Naive thymus-derived CD4-positive, alpha-beta T cell (primary cell): ENCODE measurements around the gene EXOC2. TPM values are rescaled to one million over a fixed set of nuclear protein-coding genes. Genes with fewer than 3 reads are reported as not detected.
A peak's percentile ranks its signal among the peaks of the same experiment; 100 is the strongest.

Experiments
- ATAC-seq: fragments of 150-1000 bp; cut with Tn5 transposase; 2 replicates; pipeline ENCODE4 v1.10.0; 2021; ENCODE audit warnings: mild to moderate bottlenecking, moderate library complexity
- CTCF ChIA-PET: fragments of 350-600 bp; sonication (Branson Sonifier 250); formaldehyde crosslinking; loops from one replicate; lab custom pipeline; 2021; ENCODE audit warnings: antibody characterized with exemption; lab: Charles Lee
- POLR2A ChIA-PET: fragments of 350-600 bp; sonication (Branson Sonifier 250); formaldehyde crosslinking; loops from one replicate; lab custom pipeline; 2021; ENCODE audit warnings: antibody characterized with exemption, inconsistent platforms; lab: Charles Lee
- DNase-seq, 9 donors: peaks; one replicate each; pipeline versions ENCODE4 v3.0.0 to v3.0.0-alpha.2; 2020 to 2022; ENCODE audit warnings: mixed read lengths in 1 of 9
- H3K27ac ChIP-seq: one replicate; pipeline ENCODE4 v1.7.0; 2013; ENCODE audit warnings: mild to moderate bottlenecking, low read depth, low read length, moderate library complexity
- H3K27me3 ChIP-seq, 2 donors: one replicate each; pipeline ENCODE4 v1.7.0; 2013; ENCODE audit warnings: low read length in 2 of 2, mild to moderate bottlenecking in 2 of 2, moderate library complexity in 2 of 2; ENCODE audit not compliant: control insufficient read depth in 2 of 2, insufficient read depth in 2 of 2
- H3K36me3 ChIP-seq, 3 experiments: 1 replicate in 2 of 3; 2 replicates in 1 of 3; pipeline ENCODE4 v1.7.0; 2013; ENCODE audit warnings: low read length in 3 of 3, mild to moderate bottlenecking in 3 of 3, moderate library complexity in 1 of 3; ENCODE audit not compliant: insufficient read depth in 3 of 3, control insufficient read depth in 2 of 3
- H3K4me1 ChIP-seq, 2 donors: one replicate each; pipeline ENCODE4 v1.7.0; 2013; ENCODE audit warnings: low read length in 2 of 2, mild to moderate bottlenecking in 2 of 2, moderate library complexity in 1 of 2; ENCODE audit not compliant: control insufficient read depth in 2 of 2, insufficient read depth in 2 of 2
- H3K4me3 ChIP-seq: 2 replicates; pipeline ENCODE4 v1.7.0; 2013; ENCODE audit warnings: mild to moderate bottlenecking, low read length
- H3K9me3 ChIP-seq, 3 experiments: 1 replicate in 2 of 3; 2 replicates in 1 of 3; pipeline ENCODE4 v1.7.0; 2013; ENCODE audit warnings: low read length in 3 of 3; ENCODE audit not compliant: control insufficient read depth in 2 of 3
- H3K27ac Mint-ChIP-seq, 9 donors: one replicate each; pipeline ENCODE4 v1.8.0; 2020 to 2022; ENCODE audit warnings: mixed read lengths in 9 of 9, mild to moderate bottlenecking in 8 of 9, moderate library complexity in 5 of 9, inconsistent platforms in 2 of 9
- H3K27me3 Mint-ChIP-seq, 5 donors: one replicate each; pipeline ENCODE4 v1.8.0; 2021 to 2022; ENCODE audit warnings: mixed read lengths in 5 of 5, mild to moderate bottlenecking in 1 of 5
- H3K36me3 Mint-ChIP-seq, 5 donors: one replicate each; pipeline ENCODE4 v1.8.0; 2020 to 2022; ENCODE audit warnings: mixed read lengths in 5 of 5, mild to moderate bottlenecking in 3 of 5, inconsistent platforms in 1 of 5
- H3K4me1 Mint-ChIP-seq, 7 donors: one replicate each; pipeline ENCODE4 v1.8.0; 2020 to 2022; ENCODE audit warnings: mixed read lengths in 7 of 7, mild to moderate bottlenecking in 3 of 7, inconsistent platforms in 1 of 7
- H3K4me3 Mint-ChIP-seq, 10 donors: one replicate each; pipeline ENCODE4 v1.8.0; 2020 to 2022; ENCODE audit warnings: mild to moderate bottlenecking in 10 of 10, mixed read lengths in 10 of 10, moderate library complexity in 6 of 10, inconsistent platforms in 2 of 10
- H3K9me3 Mint-ChIP-seq, 11 donors: one replicate each; pipeline ENCODE4 v1.8.0; 2020 to 2022; ENCODE audit warnings: mixed read lengths in 11 of 11, mild to moderate bottlenecking in 4 of 11, inconsistent platforms in 1 of 11, moderate library complexity in 1 of 11
- intact Hi-C, 2 donors: fragments of 100-400 bp; cut with micrococcal nuclease; formaldehyde crosslinking; loops; one replicate each; pipeline ENCODE4 v1.15.1; 2023
- polyA plus RNA-seq, 2 donors: library from polyadenylated mRNA; unstranded; fragments of 300-500 nt; fragmentation: Illumina TruSeq; gene quantifications; one replicate each; pipeline ENCODE4 v1.2.3, GENCODE V29; 2021
- total RNA-seq, 6 experiments: library from RNA in 5 of 6; stranded (reverse) in 5 of 6; gene quantifications; 1 replicate in 5 of 6; 2 replicates in 1 of 6; pipeline ENCODE4 v1.2.3 and lab custom pipeline; 2021 to 2026

EXOC2 gene
- total and polyA plus RNA-seq, 7 experiments from 2014 or later = 26.7 to 45.4 (median 38.8) TPM

- Mint-ChIP-seq H3K4me1 (peaks cover 0 to 41% (median 5%) of the 10 kb centered on the region in 7 donors), H3K27me3 (peaks cover 0 to 18% (median 5%) of the 10 kb centered on the region in 5 donors), H3K9me3 (peaks cover 0 to 5% (median 0%) of the 10 kb centered on the region in 11 donors), H3K27ac (no peak overlapping the region), H3K36me3 (peaks cover 0 to 3% (median 0%) of the 10 kb centered on the region in 5 donors), H3K4me3 (no peak overlapping the region)
- H3K27ac ChIP-seq = no peak overlapping the region
- H3K36me3 ChIP-seq = no peaks in the 10 kb centered on the region
- no peak for DNase-seq
- H3K4me3 ChIP-seq = no peak overlapping the region
- POLR2A ChIA-PET = no interaction called here
- no peaks in the 10 kb centered on the region for H3K9me3 ChIP-seq
- H3K4me1 ChIP-seq = no peaks in the 10 kb centered on the region
- no peak for ATAC-seq
- CTCF ChIA-PET = no interaction called here
- H3K27me3 ChIP-seq = no peaks in the 10 kb centered on the region
- intact Hi-C loops = no loop called here
Measured at GRCh38 chr6:466564-466963, 226.4 kb downstream of the EXOC2 start.

DNA sequence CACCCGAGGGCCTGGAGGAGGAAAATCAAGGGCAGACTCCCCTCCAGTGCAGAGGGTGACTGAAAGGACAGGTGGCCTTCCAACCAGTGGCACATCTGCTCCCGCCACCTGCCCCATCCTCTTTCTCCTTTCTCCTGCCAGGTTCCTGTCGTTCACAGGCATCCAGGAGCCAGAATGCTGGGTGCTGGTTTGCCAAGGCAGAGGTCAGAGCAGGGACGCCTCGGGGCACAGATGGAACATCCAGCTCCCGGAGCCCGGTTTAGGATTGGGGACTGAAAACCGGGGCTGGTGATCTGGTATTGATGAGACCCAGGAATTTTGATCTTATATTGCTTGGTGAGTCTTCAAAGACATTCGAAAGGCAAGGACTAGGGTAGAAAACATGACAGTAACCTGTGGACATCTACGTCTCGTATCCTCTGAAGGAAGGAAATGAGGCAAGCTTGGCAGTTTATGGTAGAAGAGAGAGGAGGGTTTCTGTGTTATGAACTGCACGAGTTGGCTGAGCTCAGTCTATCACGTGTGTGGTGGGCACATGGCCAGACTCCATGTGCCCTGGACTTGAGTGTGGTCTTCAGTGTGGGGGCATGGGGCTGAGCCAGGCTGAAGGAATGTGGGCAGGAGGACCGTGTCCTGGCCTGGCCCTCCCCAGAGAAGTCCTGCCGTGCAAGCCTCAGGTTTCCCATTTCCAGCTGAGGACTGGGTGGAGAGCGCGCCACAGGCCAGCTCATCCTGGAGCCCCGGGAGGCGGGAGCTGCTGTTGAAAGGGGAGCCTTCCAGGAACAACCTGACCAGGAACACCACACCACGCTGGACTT is 227.2 kb downstream of the EXOC2 start:
- H3K36me3 Mint-ChIP-seq = peaks cover 0 to 3% (median 0%) of the 10 kb centered on the region in 5 donors
- Histone ChIP-seq H3K27ac (no peak overlapping the region), H3K4me3 (no peak overlapping the region), H3K4me1 (no peaks in the 10 kb centered on the region), H3K9me3 (no peaks in the 10 kb centered on the region), H3K36me3 (no peaks in the 10 kb centered on the region), H3K27me3 (no peaks in the 10 kb centered on the region)
- peaks cover 0 to 5% (median 0%) of the 10 kb centered on the region in 11 donors for H3K9me3 Mint-ChIP-seq
- H3K27ac Mint-ChIP-seq = peak overlapping the region in 1 of 9 donors; percentile 8
- no peak overlapping the region for H3K4me3 Mint-ChIP-seq
- intact Hi-C loops = no loop called here
- ChIA-PET POLR2A (interaction anchor here (1.2 kb wide), 1 partner anchor 15 kb away, joined by 3 read pairs; no protein-coding TSS in a partner anchor), CTCF (no interaction called here)
- DNase-seq (no peak), ATAC-seq (no peak)
- peaks cover 0 to 40% (median 5%) of the 10 kb centered on the region in 7 donors for H3K4me1 Mint-ChIP-seq
- peaks cover 0 to 18% (median 5%) of the 10 kb centered on the region in 5 donors for H3K27me3 Mint-ChIP-seq

DNA sequence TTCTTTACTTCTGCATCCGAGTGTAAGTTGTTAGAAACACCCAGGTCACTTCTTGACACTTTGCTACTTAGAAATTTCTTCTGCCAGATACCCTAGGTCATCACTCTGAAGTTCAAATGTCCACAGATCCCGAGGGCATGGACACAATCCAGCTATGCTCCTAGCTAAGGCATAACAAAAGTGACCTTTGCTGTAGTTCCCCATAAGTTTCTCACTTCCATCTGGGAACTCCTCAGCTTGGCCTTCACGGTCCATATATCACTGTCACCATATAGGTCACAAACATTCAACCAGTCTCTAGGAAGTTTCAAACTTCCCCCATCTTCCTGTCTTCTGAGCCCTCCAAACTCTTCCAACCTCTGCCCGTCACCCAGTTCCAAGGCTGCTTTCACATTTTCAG is 236.1 kb downstream of the EXOC2 start:
- no peaks in the 10 kb centered on the region for H3K27me3 ChIP-seq
- H3K4me3 Mint-ChIP-seq = no peak overlapping the region
- peaks cover 0 to 19% (median 8%) of the 10 kb centered on the region in 11 donors for H3K9me3 Mint-ChIP-seq
- no peak overlapping the region for H3K4me3 ChIP-seq
- H3K9me3 ChIP-seq = no peaks in the 10 kb centered on the region
- peaks cover 0 to 29% (median 6%) of the 10 kb centered on the region in 7 donors for H3K4me1 Mint-ChIP-seq
- H3K36me3 Mint-ChIP-seq = peaks cover 0 to 19% (median 0%) of the 10 kb centered on the region in 5 donors
- H3K36me3 ChIP-seq = no peaks in the 10 kb centered on the region
- ATAC-seq = no peak
- H3K27ac Mint-ChIP-seq = peak overlapping the region in 1 of 9 donors; percentile 71
- no peaks in the 10 kb centered on the region for H3K27me3 Mint-ChIP-seq
- CTCF ChIA-PET = no interaction called here
- intact Hi-C loops = no loop called here
- no peaks in the 10 kb centered on the region for H3K4me1 ChIP-seq
- H3K27ac ChIP-seq = no peak overlapping the region
- DNase-seq = no peak
- POLR2A ChIA-PET = no interaction called here

- intact Hi-C loops = no loop called here
- H3K4me1 Mint-ChIP-seq = peaks cover 0 to 25% (median 6%) of the 10 kb centered on the region in 7 donors
- H3K27ac Mint-ChIP-seq = peak overlapping the region in 1 of 9 donors; percentile 67
- no peak overlapping the region for H3K4me3 Mint-ChIP-seq
- no peaks in the 10 kb centered on the region for H3K27me3 Mint-ChIP-seq
- peaks cover 0 to 18% (median 8%) of the 10 kb centered on the region in 11 donors for H3K9me3 Mint-ChIP-seq
- H3K27ac ChIP-seq = no peak overlapping the region
- ATAC-seq (no peak), DNase-seq (no peak)
- CTCF ChIA-PET = no interaction called here
- H3K36me3 Mint-ChIP-seq = peaks cover 0 to 17% (median 0%) of the 10 kb centered on the region in 5 donors
- H3K27me3 ChIP-seq = no peaks in the 10 kb centered on the region
- POLR2A ChIA-PET = no interaction called here
- no peaks in the 10 kb centered on the region for H3K36me3 ChIP-seq
- no peaks in the 10 kb centered on the region for H3K4me1 ChIP-seq
- no peaks in the 10 kb centered on the region for H3K9me3 ChIP-seq
- no peak overlapping the region for H3K4me3 ChIP-seq
Measured at GRCh38 chr6:456358-456867, 236.5 kb downstream of the EXOC2 start.

- intact Hi-C loops = no loop called here
- H3K4me1 Mint-ChIP-seq = peaks cover 0 to 22% (median 6%) of the 10 kb centered on the region in 7 donors
- ChIA-PET POLR2A (no interaction called here), CTCF (no interaction called here)
- ATAC-seq = no peak
- no peaks in the 10 kb centered on the region for H3K36me3 ChIP-seq
- peaks cover 0 to 17% (median 0%) of the 10 kb centered on the region in 5 donors for H3K36me3 Mint-ChIP-seq
- no peaks in the 10 kb centered on the region for H3K4me1 ChIP-seq
- no peaks in the 10 kb centered on the region for H3K9me3 ChIP-seq
- peak in 1 of 9 donors; percentile 13 for DNase-seq
- H3K4me3 Mint-ChIP-seq = peak overlapping the region in 1 of 10 donors; percentile 17
- H3K27ac Mint-ChIP-seq = no peak overlapping the region
- H3K27ac ChIP-seq = no peak overlapping the region
- H3K27me3 Mint-ChIP-seq = no peaks in the 10 kb centered on the region
- no peaks in the 10 kb centered on the region for H3K27me3 ChIP-seq
- H3K9me3 Mint-ChIP-seq = peaks cover 0 to 18% (median 8%) of the 10 kb centered on the region in 11 donors
- H3K4me3 ChIP-seq = no peak overlapping the region
Measured at GRCh38 chr6:455835-456234, 237.1 kb downstream of the EXOC2 start.

DNA sequence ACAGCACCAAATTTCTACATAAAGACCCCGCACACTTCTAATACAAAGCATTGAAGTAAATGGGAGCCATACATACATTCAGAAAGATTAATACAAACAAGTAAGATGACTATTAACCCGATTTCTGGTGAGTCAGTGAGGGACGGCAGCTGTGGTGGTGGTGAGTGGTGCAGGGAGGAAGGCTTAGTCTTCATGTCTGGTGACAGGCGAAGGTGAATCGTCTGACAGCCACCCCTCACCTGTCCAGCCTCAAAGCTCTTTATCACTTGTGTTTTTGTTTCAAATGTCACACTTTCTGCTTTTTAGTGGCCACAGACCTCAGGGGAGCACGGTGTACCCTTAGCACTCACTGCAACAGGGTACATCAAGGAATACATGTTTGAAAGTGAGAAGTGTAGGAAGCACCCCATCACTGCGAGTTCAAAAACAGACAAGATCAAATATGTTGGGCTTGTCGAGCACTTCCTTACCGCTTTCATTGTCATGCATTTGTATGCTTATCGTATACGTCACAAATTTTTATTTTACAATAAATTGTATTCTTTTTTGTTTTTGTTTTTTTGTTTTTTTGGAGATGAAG is 237.8 kb downstream of the EXOC2 start:
- peak overlapping the region in 7 of 10 donors; percentile 1 to 70 (median 46) for H3K4me3 Mint-ChIP-seq
- H3K4me1 Mint-ChIP-seq = peaks cover 0 to 19% (median 6%) of the 10 kb centered on the region in 7 donors
- intact Hi-C loops = no loop called here
- peak overlapping the region in 5 of 9 donors; percentile 0 to 77 (median 46) for H3K27ac Mint-ChIP-seq
- CTCF ChIA-PET = no interaction called here
- no peaks in the 10 kb centered on the region for H3K4me1 ChIP-seq
- DNase-seq (peak in 2 of 9 donors; percentile 20 to 36), ATAC-seq (peak; percentile 29)
- no peaks in the 10 kb centered on the region for H3K36me3 ChIP-seq
- POLR2A ChIA-PET = interaction anchor here (0.6 kb wide), 1 partner anchor 256 kb away, joined by 3 read pairs; no protein-coding TSS in a partner anchor
- peaks cover 0 to 18% (median 0%) of the 10 kb centered on the region in 5 donors for H3K36me3 Mint-ChIP-seq
- H3K27ac ChIP-seq = no peak overlapping the region
- H3K9me3 ChIP-seq = no peaks in the 10 kb centered on the region
- H3K27me3 ChIP-seq = no peaks in the 10 kb centered on the region
- H3K27me3 Mint-ChIP-seq = no peaks in the 10 kb centered on the region
- H3K4me3 ChIP-seq = no peak overlapping the region
- peaks cover 0 to 18% (median 8%) of the 10 kb centered on the region in 11 donors for H3K9me3 Mint-ChIP-seq
